Esophagus mucosa (tissue), 1 donor: ENCODE measurements around the gene CELF5. TPM values are rescaled to one million over a fixed set of nuclear protein-coding genes. Genes with fewer than 3 reads are reported as not detected.
"Not testable (repeated sequence)": the region's sequence is repeated elsewhere in the genome, so short reads cannot be mapped to it uniquely, and the experiment has no call there.

ENCODE experiments used
- ATAC-seq: fragments of 200-7000 bp; cut with Tn5 transposase; one replicate; pipeline ENCODE4 v1.9.1; 2020
- total RNA-seq: library from RNA; stranded (reverse); gene quantifications from one replicate; pipeline ENCODE4 v1.2.4, GENCODE V29; 2023
- donor health status: DM: yes; HTN: yes; CAD: no.

The CELF5 gene
- total RNA-seq, 1 donor from 2014 or later: not detected

DNA sequence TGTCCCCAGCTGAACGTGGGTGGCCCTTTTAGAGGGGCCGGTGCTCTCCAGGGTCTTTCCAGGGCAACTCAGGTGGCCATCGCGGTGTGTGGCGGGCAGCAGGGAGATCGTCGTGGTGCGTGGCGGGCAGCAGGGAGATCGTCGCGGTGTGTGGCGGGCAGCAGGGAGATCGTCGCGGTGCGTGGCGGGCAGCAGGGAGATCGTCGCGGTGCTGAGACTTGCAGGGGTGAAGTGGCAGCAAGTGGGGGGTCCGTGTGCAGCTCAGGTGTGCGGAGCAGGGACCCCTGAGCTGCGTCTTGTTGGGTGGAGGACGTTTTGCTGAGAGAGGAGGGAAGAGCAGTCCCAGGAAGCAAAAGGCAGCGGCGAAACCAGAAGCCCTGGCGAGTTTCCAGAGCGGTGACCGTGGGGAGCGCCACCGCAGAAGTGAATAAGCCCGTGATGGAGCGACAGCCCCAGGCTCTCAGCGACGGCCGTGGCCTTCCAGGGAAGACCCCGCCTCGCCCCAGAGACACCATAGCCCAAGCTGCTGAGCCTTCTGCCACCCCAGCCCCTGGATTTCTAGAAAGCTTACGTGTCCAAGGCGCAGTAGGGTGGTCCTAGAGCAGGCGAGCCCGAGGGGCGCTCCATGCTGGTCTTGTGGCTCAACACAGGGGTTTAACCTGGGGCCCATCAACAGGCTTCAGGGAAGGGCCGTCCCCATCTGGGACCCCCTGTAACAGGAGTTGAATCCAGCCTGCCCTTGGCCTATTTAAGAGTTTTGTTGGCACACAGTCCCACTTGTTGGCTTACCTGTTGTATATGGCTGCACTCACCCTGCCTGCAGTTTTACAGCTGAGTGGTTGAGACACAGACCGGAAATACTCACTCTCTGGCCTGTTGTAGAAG is 33.3 kb upstream of the CELF5 start:
- ATAC-seq: no peak

DNA sequence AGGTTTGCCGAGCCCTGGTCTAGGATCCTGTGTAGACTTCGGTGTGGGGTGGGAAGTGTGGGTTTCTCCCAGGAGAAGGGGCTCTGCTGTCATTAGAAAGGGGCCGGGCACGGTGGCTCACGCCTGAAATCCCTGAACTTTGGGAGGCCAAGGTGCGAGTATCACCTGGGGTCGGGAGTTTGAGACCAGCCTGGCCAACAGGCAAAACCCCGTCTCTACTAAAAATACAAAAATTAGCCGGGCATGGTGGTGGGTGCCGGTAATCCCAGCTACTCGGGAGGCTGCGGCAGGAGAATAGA is 32.7 kb upstream of the CELF5 start:
- ATAC-seq: not testable (repeated sequence)

DNA sequence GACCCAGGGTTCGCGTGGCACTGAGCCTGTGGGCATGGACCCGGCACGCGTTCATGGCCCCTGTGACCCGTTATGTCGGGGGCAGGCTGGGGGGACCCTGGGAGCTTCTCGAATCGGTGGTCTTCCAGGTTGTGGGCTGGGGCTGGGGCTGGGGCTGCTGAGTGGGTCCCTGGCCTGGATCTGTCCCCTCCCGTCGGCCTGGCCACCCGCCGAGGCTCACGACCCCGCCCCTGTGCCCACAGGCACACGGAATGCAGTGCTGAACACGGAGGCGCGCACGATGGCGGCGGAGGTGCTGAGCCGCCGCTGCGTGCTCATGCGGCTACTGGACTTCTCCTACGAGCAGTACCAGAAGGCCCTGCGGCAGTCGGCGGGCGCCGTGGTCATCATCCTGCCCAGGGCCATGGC is 32.2 kb upstream of the CELF5 start:
- ATAC-seq: no peak

DNA sequence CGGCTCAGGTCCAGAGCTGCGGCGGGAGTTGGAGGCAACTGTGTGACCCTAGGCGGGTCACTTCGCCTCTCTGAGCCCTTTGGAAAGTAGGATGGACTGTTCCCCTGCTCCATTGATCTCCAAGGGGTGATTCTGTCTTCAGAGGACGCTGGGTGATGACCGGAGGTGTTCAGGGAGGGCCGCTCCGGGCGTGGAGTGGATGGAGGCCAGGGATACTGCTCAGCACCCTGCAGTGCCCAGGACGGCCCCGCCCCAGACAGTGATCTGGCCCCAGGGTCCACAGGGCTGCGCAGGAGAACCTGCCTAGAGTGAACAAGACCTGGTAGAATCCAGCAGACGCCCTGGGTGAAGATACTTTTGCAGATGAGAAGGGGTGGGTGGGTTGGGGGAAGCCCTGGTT is 31.8 kb upstream of the CELF5 start:
- no peak for ATAC-seq

DNA sequence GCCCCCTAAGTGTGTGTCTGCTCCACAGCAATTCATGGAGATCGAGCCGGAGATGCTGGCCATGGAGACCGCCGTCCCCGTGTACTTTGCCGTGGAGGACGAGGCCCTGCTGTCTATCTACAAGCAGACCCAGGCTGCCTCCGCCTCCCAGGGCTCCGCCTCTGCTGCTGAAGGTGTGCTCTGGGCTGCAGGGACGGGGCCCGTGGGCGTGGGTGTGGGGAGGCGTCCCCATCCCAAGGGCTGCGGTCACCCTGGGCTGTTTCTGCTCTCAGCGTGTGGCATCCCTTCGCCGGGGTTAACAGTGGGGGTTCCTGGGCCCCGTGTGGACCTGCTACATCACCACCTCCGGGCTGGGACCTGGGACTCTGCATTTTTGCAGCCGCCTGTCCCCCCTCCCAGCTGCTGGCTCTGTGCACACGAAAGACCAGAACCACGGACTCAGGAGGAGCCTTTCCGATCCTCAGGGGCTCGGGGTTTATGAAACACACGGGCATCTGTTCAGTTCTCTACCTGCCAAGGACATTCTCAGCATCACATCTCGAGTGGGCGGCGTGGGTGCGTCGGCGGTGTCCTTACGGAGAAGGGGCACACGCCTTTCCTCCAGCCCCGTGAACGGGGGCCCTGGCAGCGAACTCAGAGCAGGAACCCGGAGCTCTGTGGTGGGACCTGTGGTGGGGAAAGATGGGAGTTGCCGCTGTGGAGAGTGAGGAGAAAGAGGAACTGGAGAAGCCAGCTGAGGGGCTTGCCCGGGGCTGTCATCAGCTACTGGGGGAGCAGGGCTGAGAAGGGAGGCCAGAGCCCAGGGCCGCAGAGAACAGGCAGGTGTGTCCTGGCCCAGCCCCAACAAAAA is 31.0 kb upstream of the CELF5 start:
- ATAC-seq: no peak

DNA sequence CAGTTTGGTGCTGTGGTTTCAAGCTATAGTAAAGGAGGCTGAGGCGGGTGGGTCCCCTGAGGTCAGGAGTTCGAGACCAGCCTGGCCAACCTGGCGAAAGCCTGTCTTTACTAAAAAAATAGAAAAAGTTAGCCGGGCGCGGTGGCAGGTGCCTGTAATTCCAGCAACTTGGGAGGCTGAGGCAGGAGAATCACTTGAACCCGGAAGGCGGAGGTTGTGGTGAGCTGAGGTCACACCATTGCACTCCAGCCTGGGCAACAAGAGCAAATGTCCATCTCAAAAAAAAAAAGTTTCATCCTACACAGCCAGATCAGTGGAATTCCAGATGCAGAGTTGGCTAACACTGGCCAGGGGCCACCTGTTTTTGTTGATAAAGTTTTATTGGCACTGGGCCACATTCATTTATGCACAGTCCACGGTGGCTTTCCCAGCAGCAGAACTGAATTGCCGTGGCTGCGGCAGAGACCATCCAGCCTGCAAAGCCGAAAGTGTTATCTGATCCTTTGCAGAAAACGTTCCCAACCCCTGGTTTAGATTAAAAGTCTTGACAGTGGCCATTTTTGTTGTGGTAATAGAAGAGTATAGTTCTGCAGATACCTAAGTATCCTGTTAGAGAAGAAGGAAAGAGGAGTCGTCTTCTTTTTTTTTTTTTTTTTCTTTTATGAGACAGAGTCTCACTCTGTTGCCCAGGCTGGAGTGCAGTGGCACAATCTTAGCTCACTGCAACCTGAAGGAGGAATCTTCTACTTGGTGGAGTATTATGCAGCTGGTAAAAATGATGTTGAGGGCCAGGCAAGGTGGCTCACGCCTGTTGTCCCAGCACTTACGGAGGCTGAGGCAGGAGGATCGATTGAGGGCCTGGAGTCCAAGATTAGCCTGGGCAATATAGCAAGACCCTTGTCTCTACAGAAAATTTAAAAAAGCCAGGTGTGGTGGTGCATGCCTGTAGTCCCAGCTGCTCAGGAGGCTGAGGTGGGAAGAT is 30.1 kb upstream of the CELF5 start:
- no peak for ATAC-seq

DNA sequence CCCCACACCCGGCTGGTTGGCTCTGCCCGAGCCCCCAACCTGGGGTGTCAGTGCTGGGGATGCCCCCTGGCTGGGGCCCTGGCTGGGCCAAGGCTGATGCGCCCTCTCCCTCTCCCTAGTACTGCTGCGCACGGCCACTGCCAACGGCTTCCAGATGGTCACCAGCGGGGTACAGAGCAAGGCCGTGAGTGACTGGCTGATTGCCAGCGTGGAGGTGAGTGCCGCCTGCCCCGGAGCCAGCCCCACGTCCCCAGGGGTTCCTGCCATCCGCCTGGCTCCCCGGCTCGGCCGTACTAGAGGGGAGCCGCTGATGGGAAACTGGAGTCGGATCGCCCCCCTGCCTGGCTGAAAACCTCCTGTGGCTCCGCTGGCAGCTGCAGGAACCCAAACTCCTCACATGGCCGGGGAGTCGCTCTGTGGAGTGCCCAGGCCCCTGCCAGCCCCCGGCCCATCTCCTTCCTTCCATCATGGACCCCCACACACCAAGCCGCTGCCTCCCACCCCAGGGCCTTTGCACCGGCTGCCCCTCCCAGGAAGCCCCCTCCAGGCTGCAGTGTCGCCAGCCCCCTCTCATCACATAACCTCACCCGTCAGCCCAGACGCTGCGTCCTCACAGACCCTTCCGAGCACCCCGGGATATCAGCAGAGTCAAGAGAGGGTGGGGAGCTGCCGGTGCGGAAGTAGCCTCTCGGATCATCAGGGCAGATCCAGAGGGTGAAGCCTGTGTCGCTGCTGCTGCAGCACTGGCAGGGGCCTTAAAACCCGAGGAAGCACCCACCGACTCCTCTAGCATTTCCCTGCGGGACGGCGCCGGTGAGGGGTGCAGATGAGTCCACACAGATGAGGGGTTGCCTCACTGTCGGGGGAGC is 28.2 kb upstream of the CELF5 start:
- ATAC-seq: no peak

DNA sequence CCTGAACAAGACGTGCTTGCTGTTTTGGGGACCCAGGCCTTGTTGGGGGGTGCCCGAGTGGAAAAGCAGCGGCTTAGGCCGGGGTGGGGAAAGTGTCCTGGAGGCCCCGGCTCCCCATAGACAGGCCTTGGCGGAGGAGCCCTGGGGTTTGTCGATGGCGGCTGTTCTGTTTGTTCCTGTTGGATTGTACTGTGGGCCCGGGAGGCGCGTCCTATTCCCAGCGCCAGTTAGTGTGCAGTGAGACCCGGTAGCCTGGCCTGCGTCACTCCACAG is 27.6 kb upstream of the CELF5 start:
- ATAC-seq: no peak

DNA sequence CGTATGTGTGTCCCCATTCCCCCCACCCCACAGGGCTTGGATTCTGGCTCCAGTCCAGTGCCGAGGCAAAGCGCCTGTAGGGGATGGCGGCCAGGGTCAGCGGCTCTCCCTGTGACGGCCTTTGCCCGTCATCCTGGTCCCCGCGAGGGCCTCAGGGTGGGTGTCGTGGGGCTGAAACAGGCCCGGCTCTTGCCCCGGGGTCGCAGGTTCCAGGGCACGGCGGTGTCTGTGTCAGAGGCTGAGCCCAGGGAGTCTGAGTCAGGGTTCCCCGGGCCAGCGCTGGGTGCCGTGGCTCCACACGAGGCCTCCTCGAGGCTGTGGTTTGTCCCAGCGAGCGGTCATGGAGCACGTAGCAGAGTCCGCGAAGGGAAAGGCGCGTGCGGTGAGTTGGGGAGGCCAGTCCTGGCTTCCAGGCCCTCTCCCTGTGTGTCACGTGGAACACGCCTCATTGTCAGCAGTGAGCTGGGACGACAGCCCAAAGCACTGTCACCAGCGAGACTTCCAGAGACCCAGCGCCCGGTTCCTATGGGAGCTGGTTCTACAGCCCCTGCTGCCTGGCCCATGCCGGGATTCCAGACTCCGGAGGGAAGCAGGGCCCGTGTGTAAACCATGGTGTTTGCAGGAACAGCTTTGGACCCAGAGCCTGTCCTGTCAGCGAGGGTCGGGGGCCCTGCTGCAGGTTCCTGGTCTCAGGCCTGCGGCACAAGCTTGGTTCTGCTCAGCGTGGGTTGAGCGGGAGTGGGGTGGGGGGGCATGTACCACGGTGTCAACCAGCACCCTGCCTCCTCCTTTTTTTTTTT is 25.4 kb upstream of the CELF5 start:
- ATAC-seq: no peak

DNA sequence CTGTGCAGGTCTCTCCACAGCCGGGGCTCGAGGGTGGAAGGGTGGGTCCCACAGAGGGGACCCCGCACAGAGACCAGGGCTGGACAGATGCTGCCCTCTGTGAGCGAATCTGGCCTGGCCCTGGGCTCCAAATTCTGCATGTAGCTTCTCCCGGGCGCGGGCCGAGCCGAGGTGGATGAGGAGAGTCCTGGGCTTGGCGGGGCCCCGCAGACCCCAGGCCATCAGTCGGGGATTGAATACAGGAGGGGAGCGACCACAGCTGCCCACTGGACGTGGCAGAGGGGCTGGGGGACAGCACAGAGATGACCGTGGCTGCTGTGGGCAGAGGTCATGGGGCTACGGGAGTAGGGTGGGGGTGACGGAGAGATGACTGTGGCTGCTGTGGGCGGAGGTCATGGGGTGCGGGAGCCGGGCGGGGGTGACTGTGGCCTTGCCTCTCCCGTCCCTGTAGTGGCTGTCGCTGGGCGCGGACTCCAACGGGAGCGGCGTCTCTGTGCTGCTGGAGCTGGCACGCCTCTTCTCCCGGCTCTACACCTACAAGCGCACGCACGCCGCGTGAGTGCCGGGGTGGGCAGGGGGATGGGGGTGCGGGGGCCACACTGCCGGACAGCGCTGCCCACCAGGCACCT is 23.3 kb upstream of the CELF5 start:
- no peak for ATAC-seq

DNA sequence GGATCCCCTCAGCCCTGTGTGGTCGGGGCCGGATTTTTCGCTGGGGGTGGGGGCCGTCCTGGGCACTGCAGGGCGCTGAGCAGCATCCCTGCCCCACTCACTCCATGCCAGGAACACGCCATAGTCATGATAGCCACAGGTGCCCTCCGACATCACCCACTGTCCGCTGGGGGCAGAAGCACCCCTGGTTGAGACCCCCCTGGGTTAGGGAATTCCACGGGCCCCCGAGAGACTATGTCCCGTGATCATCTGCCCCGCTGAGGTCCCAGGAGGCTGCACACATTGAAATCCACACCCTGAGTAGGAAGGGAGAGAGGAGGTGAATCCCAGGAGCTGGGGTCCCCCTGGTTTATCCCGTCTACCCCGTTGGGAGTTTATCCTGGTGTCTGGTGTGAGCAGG is 22.6 kb upstream of the CELF5 start:
- ATAC-seq: no peak

DNA sequence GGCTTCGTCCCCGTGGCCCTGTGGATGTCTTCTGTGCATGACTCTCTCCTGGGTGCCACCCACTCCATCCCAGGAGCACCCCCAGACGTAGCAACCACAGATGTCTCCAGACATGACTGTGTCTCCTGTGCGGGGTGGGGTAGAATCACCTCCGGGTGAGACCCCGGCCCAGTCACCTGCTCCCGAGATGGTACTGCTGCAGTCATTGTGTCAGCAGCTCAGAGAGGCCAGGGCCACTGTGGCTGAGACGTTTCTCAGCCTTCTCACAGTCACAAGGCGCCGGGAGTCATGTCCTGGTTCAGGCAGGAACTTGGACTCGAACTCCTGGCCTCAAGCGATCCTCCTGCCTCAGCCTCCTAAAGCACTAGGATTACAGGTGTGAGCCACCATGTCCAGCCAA is 22.1 kb upstream of the CELF5 start:
- ATAC-seq: no peak

DNA sequence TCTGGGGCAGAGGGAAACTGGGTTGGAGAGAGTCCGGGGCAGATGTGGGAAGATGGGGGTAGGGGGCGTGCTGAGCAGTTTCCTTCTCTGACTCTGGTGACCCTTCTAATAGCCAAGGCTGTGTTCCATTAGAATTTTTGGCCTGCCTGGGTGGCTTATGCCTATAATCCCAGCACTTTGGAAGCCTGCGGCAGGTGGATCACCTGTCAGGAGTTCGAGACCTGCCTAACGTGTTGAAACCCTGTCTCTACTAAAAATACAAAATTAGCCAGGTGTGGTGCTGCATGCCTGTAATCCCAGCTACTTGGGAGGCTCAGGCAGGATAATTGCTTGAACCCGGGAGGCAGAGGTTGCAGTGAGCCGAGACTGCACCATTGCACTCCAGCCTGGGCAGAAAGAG is 21.6 kb upstream of the CELF5 start:
- ATAC-seq: not testable (repeated sequence)

DNA sequence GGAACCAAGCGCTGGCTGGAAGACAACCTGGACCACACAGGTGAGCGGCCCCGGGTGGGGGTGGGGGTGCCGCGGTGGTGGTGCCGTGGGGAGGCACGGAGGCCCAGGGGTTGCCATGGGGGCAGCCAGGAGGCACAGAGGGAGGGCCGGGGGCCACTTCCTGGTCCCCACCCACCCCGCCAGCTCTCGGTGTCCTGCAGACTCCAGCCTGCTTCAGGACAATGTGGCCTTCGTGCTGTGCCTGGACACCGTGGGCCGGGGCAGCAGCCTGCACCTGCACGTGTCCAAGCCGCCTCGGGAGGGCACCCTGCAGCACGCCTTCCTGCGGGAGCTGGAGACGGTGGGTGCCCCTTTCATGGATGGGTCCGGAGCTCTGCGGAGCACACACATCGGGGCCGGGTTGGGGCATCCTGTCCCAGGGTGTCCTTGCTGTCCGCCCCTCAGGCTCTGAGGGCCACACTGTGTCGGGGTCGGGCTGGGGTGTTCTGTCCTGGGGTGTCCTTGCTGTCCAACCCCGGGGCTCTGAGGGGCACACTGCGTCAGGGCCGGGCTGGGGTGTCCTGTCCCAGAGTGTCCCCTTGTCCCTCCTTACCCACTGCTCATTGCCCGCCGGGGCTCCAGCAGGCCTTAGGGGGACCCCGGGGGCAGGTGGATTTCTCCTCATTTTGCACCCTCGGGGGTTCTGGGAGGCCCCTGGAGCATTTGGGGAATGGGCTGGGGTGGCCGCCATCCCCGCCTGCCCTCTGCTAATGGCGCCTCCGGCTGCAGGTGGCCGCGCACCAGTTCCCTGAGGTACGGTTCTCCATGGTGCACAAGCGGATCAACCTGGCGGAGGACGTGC is 20.4 kb upstream of the CELF5 start:
- no peak for ATAC-seq

DNA sequence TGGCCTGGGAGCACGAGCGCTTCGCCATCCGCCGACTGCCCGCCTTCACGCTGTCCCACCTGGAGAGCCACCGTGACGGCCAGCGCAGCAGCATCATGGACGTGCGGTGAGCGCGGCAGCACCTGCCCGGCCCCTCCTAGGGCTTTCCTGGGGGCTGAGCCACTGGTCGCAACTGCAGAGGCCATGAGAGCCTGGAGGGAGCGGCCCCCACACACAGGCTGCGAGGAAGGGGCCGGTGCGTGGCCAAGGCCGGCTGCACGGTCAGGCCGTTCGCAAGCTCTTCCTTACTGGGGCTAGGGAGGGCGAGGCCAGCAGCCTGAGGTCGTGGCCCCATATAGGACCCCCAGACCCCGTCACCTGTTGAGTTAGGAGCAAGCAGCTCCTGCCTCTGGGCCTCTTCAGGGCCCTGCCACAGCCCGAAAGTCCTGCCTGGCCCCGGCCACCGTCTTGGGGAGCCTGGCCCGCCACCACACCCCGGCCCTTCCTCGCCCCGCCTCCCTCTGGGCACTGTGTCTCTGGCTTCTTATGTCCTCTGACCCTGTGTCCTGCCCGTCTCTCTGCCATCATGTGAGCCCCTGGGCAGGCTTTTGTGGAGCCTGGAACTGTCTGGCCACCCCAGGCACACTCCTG is 19.7 kb upstream of the CELF5 start:
- ATAC-seq: no peak

DNA sequence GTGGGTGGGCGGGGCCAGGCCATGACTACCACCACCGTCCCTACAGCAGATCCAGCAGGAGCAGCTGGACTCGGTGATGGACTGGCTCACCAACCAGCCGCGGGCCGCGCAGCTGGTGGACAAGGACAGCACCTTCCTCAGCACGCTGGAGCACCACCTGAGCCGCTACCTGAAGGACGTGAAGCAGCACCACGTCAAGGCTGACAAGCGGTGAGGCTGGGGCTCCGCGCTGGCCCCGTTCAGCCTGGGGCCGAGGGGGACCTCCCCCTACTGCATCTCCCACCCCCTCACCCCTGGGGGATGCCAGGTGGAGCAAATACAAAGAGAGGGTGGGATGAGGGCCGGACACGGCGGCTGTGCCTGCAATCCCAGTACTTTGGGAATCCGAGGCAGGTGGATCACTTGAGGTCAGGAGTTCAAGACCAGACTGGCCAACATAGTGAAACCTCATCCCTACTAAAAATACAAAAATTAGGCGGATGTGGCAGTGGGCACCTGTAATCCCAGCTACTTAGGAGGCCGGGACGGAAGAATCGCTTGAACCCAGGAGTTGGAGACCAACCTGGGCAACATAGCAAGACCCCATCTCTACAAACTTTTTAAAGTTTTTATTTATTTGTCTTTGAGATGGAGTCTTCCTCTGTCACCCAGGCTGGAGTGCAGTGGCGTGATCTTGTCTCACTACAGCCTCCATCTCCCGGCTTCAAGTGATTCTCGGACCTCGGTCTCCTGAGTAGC is 18.1 kb upstream of the CELF5 start:
- no peak for ATAC-seq

DNA sequence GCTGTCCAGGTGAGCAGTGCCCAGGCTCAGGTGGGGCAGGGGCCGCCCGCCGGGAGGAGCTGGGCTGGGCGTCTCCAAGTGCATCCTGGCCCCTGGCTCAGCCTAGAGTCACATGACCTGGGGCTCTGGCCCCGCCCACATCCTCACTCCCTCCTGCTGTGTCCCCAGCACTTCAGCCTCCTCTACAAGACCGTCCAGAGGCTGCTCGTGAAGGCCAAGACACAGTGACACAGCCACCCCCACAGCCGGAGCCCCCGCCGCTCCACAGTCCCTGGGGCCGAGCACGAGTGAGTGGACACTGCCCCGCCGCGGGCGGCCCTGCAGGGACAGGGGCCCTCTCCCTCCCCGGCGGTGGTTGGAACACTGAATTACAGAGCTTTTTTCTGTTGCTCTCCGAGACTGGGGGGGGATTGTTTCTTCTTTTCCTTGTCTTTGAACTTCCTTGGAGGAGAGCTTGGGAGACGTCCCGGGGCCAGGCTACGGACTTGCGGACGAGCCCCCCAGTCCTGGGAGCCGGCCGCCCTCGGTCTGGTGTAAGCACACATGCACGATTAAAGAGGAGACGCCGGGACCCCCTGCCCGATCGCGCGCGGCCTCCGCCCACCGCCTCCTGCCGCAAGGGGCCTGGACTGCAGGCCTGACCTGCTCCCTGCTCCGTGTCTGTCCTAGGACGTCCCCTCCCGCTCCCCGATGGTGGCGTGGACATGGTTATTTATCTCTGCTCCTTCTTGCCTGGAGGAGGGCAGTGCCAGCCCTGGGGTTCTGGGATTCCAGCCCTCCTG is 16.8 kb upstream of the CELF5 start:
- no peak for ATAC-seq
